Measurements from ENCODE around the gene DOLPP1.
"Not testable (repeated sequence)": the region's sequence is repeated elsewhere in the genome, so short reads cannot be mapped to it uniquely, and the experiment has no call there.

DOLPP1 gene

DNA sequence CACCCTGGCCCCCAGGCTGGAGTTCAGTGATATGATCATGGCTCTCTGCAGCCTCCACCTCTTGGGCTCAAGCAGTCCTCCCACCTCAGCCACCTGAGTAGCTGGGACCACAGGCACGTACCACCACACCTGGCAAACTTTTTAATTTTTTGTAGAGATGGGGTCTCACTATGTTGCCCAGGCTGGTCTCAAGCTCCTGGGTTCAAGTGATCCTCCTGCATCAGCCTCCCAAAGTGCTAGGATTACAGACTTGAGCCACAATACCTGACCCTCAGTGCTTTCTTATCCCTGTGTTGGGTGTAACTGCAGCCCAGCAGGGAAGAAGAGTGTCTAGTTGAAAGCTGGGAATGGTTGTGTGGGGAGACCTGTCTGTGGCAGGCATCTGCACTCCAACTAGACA, 41.2 kb downstream of the DOLPP1 start:
- no peak overlapping the region for H3K4me3 ChIP-seq (ENCODE audit: low read length)
- H3K9me3 ChIP-seq (ENCODE audit: control insufficient read depth, low read length) = no peaks in the 10 kb centered on the region
- peaks cover 4% of the 10 kb centered on the region for H3K36me3 ChIP-seq (ENCODE audit: control insufficient read depth, insufficient read depth, low read length, severe bottlenecking)
- H3K9ac ChIP-seq (ENCODE audit: low read length) = peak overlapping the region; percentile 37
- no peaks in the 10 kb centered on the region for H3K27me3 ChIP-seq (replicated peaks; ENCODE audit: control insufficient read depth, insufficient read depth, low read length)
- H3K4me1 ChIP-seq (ENCODE audit: control insufficient read depth, insufficient read depth, low read length) = peaks cover 36% of the 10 kb centered on the region
- no peak for DNase-seq (ENCODE audit: low read depth)

DNA sequence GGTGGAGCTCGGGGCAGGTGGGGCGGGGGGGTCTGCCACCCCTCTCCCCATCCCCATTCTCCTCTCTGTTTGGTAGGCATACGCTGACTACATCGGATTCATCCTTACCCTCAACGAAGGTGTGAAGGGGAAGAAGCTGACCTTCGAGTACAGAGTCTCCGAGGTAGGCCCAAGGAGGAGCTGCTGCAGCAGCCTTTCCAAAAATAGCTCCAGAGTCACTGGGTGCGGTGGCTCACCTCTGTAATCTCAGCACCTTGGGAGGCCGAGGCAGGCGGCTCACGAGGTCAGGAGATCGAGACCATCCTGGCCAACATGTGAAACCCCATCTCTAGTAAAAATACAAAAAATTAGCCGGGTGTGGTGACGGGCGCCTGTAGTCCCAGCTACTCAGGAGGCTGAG, 42.1 kb downstream of the DOLPP1 start:
- not testable (repeated sequence) for H3K9ac ChIP-seq (ENCODE audit: low read length)
- H3K36me3 ChIP-seq (ENCODE audit: control insufficient read depth, insufficient read depth, low read length, severe bottlenecking) = peaks cover 11% of the 10 kb centered on the region

DNA sequence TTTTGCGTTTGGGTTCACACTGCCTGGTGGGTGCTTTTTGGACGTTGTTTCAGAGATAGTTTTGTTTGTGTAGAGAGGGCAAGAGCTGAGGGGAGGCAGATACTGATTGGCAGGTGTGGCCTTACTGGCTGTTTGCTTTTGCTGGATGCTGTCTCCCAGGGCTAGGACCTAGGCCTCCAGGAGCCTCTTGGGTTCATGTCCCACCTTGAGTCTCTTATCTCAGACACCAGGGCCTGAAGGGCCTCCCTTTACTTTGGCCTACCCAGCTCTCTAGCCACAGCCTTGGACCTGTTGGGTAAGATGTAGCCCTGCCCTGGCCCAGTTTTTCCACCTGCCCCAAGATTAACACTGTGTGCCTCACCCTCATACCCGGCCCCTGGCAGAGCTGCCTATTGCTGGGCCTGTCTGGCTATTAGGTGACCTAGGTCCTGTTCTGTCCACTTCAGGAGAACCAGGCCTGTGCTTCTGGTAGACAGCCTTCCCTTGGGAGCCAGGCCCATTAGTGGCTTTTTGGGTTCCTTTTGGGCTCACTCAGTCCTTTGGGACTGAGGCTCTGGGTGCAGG, 43.7 kb downstream of the DOLPP1 start:
- Histone ChIP-seq H3K36me3 (ENCODE audit: control insufficient read depth, insufficient read depth, low read length, severe bottlenecking) (peaks cover 13% of the 10 kb centered on the region), H3K4me1 (ENCODE audit: control insufficient read depth, insufficient read depth, low read length) (peaks cover 36% of the 10 kb centered on the region), H3K4me3 (ENCODE audit: low read length) (no peak overlapping the region), H3K9ac (ENCODE audit: low read length) (peak overlapping the region; percentile 34), H3K9me3 (ENCODE audit: control insufficient read depth, low read length) (no peaks in the 10 kb centered on the region), H3K27me3 (replicated peaks; ENCODE audit: control insufficient read depth, insufficient read depth, low read length) (no peaks in the 10 kb centered on the region)
- DNase-seq (ENCODE audit: low read depth) = no peak

More for the DNA sequence above, 42.1 kb downstream of the DOLPP1 start:
- H3K9me3 ChIP-seq (ENCODE audit: control insufficient read depth, low read length); DNase-seq (ENCODE audit: low read depth); H3K4me3 ChIP-seq (ENCODE audit: low read length); H3K27me3 ChIP-seq (replicated peaks; ENCODE audit: control insufficient read depth, insufficient read depth, low read length): not testable (repeated sequence)
- H3K4me1 ChIP-seq (ENCODE audit: control insufficient read depth, insufficient read depth, low read length) = peaks cover 36% of the 10 kb centered on the region

- Histone ChIP-seq H3K4me3 (ENCODE audit: low read length) (no peak overlapping the region), H3K36me3 (ENCODE audit: control insufficient read depth, insufficient read depth, low read length, severe bottlenecking) (peaks cover 19% of the 10 kb centered on the region), H3K9me3 (ENCODE audit: control insufficient read depth, low read length) (no peaks in the 10 kb centered on the region), H3K9ac (ENCODE audit: low read length) (no peak overlapping the region), H3K27me3 (replicated peaks; ENCODE audit: control insufficient read depth, insufficient read depth, low read length) (no peaks in the 10 kb centered on the region), H3K4me1 (ENCODE audit: control insufficient read depth, insufficient read depth, low read length) (peaks cover 35% of the 10 kb centered on the region)
- peak; percentile 63 for DNase-seq (ENCODE audit: low read depth)
These were observed 44.6 kb downstream of the DOLPP1 start for GRCh38 chr9:129125478-129125877.

DNA sequence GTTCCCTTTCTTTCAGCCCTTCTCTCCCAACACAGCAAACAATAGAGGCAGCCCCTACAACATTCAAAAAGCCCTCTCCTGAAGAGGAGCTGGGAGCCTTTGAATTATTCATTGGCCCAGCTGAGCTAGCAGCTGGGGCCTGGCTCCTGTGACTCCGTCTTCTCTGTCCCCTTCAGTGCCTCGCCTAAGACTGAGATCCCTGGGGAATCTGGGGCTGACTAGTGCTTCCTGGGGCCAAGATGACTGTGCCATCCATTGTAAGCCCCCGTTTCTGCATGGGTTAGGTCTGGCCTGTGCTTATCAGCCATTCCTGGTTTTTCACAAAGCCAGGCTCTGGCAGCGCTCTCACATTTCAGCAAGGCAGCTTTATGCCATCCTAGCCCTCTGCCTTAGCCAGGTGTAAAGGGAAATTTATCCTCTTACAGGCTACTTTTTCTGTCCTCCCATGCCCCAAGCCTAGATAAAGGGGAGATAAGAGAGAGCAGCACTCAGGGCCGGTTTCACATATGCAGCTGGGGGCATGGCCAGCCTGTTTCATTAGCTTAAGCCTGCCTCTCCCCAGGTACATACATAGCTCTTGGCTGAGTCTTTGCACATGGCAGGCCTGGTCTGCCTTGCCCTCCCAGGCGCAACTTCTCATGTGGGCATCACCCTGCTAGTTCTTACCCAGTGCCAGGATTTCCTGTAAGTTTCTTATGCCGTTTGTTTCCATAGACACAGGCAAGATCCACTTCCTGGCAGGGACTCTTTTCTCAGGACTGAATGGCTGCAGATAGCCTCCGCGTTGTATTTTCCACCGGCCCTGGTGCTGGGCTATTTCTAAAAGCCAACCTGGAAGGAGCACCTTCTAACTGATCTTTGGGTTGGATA, 46.1 kb downstream of the DOLPP1 start:
- H3K36me3 ChIP-seq (ENCODE audit: control insufficient read depth, insufficient read depth, low read length, severe bottlenecking) = peaks cover 29% of the 10 kb centered on the region
- H3K9ac ChIP-seq (ENCODE audit: low read length) = peak overlapping the region; percentile 13
- H3K4me1 ChIP-seq (ENCODE audit: control insufficient read depth, insufficient read depth, low read length) = peaks cover 20% of the 10 kb centered on the region
- H3K9me3 ChIP-seq (ENCODE audit: control insufficient read depth, low read length) = no peaks in the 10 kb centered on the region
- no peak for DNase-seq (ENCODE audit: low read depth)
- H3K4me3 ChIP-seq (ENCODE audit: low read length) = no peak overlapping the region
- H3K27me3 ChIP-seq (replicated peaks; ENCODE audit: control insufficient read depth, insufficient read depth, low read length) = no peaks in the 10 kb centered on the region

GRCh38 chr9:129128689-129129088, 47.8 kb downstream of the DOLPP1 start:
- no peak for DNase-seq (ENCODE audit: low read depth)
- no peaks in the 10 kb centered on the region for H3K9me3 ChIP-seq (ENCODE audit: control insufficient read depth, low read length)
- no peak overlapping the region for H3K9ac ChIP-seq (ENCODE audit: low read length)
- no peak overlapping the region for H3K4me3 ChIP-seq (ENCODE audit: low read length)
- peaks cover 25% of the 10 kb centered on the region for H3K36me3 ChIP-seq (ENCODE audit: control insufficient read depth, insufficient read depth, low read length, severe bottlenecking)
- H3K4me1 ChIP-seq (ENCODE audit: control insufficient read depth, insufficient read depth, low read length) = peaks cover 16% of the 10 kb centered on the region
- no peaks in the 10 kb centered on the region for H3K27me3 ChIP-seq (replicated peaks; ENCODE audit: control insufficient read depth, insufficient read depth, low read length)

DNA sequence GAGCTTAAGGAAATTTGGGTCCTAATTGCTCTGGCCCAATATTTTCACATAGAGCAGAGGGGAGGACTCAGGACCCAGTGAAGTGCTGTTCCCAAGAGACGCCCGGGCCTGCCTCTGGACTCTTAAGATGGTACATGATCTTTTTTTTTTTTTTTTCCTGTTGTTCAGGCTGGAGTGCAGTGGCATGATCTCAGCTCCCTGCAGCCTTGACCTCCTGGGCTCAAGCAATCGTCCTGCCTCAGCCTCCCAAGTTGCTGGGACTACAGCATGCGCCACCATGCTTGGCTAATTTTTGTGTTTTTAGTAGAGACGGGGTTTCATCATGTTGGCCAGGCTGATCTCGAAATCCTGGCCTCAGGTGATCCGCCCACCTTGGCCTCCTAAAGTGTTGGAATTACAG, 49.4 kb downstream of the DOLPP1 start:
- H3K9me3 ChIP-seq (ENCODE audit: control insufficient read depth, low read length); H3K27me3 ChIP-seq (replicated peaks; ENCODE audit: control insufficient read depth, insufficient read depth, low read length); DNase-seq (ENCODE audit: low read depth); H3K9ac ChIP-seq (ENCODE audit: low read length); H3K4me3 ChIP-seq (ENCODE audit: low read length); H3K4me1 ChIP-seq (ENCODE audit: control insufficient read depth, insufficient read depth, low read length): not testable (repeated sequence)
- peaks cover 31% of the 10 kb centered on the region for H3K36me3 ChIP-seq (ENCODE audit: control insufficient read depth, insufficient read depth, low read length, severe bottlenecking)

DNA sequence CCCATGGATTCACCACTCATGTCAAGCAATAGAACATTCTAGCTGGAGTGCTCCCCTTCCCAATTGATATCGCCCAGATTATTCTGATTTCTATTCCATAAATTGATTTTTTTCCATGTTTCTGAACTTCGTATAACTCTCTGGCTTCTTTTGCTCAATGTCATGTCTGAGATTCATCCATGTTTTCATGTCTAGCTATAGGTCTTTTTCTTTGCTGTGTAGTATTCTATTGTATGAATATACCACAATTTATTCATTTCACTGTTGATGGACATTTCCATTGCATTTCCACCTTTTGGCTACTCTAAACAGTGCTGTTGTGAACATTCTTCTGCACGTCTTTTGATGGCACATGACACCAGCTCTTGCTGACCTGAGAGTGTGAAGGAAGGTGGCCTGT, 49.9 kb downstream of the DOLPP1 start:
- H3K4me1 ChIP-seq (ENCODE audit: control insufficient read depth, insufficient read depth, low read length) = peaks cover 4% of the 10 kb centered on the region
- H3K4me3 ChIP-seq (ENCODE audit: low read length) = no peak overlapping the region
- no peaks in the 10 kb centered on the region for H3K27me3 ChIP-seq (replicated peaks; ENCODE audit: control insufficient read depth, insufficient read depth, low read length)
- peaks cover 36% of the 10 kb centered on the region for H3K36me3 ChIP-seq (ENCODE audit: control insufficient read depth, insufficient read depth, low read length, severe bottlenecking)
- H3K9me3 ChIP-seq (ENCODE audit: control insufficient read depth, low read length) = no peaks in the 10 kb centered on the region
- no peak overlapping the region for H3K9ac ChIP-seq (ENCODE audit: low read length)
- no peak for DNase-seq (ENCODE audit: low read depth)

- Histone ChIP-seq H3K4me3 (ENCODE audit: low read length) (no peak overlapping the region), H3K36me3 (ENCODE audit: control insufficient read depth, insufficient read depth, low read length, severe bottlenecking) (peaks cover 36% of the 10 kb centered on the region), H3K27me3 (replicated peaks; ENCODE audit: control insufficient read depth, insufficient read depth, low read length) (no peaks in the 10 kb centered on the region), H3K4me1 (ENCODE audit: control insufficient read depth, insufficient read depth, low read length) (peaks cover 1% of the 10 kb centered on the region), H3K9ac (ENCODE audit: low read length) (peak overlapping the region; percentile 0), H3K9me3 (ENCODE audit: control insufficient read depth, low read length) (no peaks in the 10 kb centered on the region)
- DNase-seq (ENCODE audit: low read depth) = peak; percentile 87
These were observed 50.6 kb downstream of the DOLPP1 start for GRCh38 chr9:129131300-129132145.

- Histone ChIP-seq H3K4me1 (ENCODE audit: control insufficient read depth, insufficient read depth, low read length) (peaks cover 8% of the 10 kb centered on the region), H3K9me3 (ENCODE audit: control insufficient read depth, low read length) (no peaks in the 10 kb centered on the region), H3K36me3 (ENCODE audit: control insufficient read depth, insufficient read depth, low read length, severe bottlenecking) (peaks cover 29% of the 10 kb centered on the region), H3K9ac (ENCODE audit: low read length) (peak overlapping the region; percentile 43), H3K4me3 (ENCODE audit: low read length) (no peak overlapping the region), H3K27me3 (replicated peaks; ENCODE audit: control insufficient read depth, insufficient read depth, low read length) (no peaks in the 10 kb centered on the region)
- DNase-seq (ENCODE audit: low read depth) = no peak
These were observed 52.2 kb downstream of the DOLPP1 start for GRCh38 chr9:129133082-129133481.

GRCh38 chr9:129135476-129135875, 54.6 kb downstream of the DOLPP1 start:
- Histone ChIP-seq H3K9ac (ENCODE audit: low read length) (no peak overlapping the region), H3K27me3 (replicated peaks; ENCODE audit: control insufficient read depth, insufficient read depth, low read length) (no peaks in the 10 kb centered on the region), H3K4me1 (ENCODE audit: control insufficient read depth, insufficient read depth, low read length) (peaks cover 27% of the 10 kb centered on the region), H3K4me3 (ENCODE audit: low read length) (no peak overlapping the region), H3K9me3 (ENCODE audit: control insufficient read depth, low read length) (no peaks in the 10 kb centered on the region), H3K36me3 (ENCODE audit: control insufficient read depth, insufficient read depth, low read length, severe bottlenecking) (peaks cover 21% of the 10 kb centered on the region)
- DNase-seq (ENCODE audit: low read depth) = no peak
